Astrocyte (in vitro differentiated cells and primary cell): ENCODE data around the gene BMPR1B. TPM values are rescaled to one million over a fixed set of nuclear protein-coding genes. Genes with fewer than 3 reads are reported as not detected.
A peak's percentile ranks its signal among the peaks of the same experiment; 100 is the strongest.

Experiments
- DNase-seq: peaks from one replicate; pipeline ENCODE4 v3.0.0-alpha.2; 2010; ENCODE audit warnings: low read depth
- FAIRE-seq: peaks from 2 replicates; lab custom pipeline; 2011; peaks lifted over from hg19 to GRCh38; lab: Jason Lieb, UNC
- H2AFZ ChIP-seq: 2 replicates; pipeline ENCODE4 v1.6.0; 2012; ENCODE audit warnings: low read depth, low read length, inconsistent platforms
- H3K27ac ChIP-seq: 2 replicates; pipeline ENCODE4 v1.5.1; 2011; ENCODE audit warnings: low read depth, low read length, inconsistent platforms
- H3K27me3 ChIP-seq: 2 replicates; pipeline ENCODE4 v1.6.0; 2011; ENCODE audit warnings: low read length, inconsistent platforms; ENCODE audit not compliant: insufficient read depth
- H3K36me3 ChIP-seq: 2 replicates; pipeline ENCODE4 v1.5.1; 2011; ENCODE audit warnings: low read length, inconsistent platforms; ENCODE audit not compliant: insufficient read depth
- H3K4me1 ChIP-seq: 2 replicates; pipeline ENCODE4 v1.5.1; 2011; ENCODE audit warnings: low read length, inconsistent platforms; ENCODE audit not compliant: insufficient read depth
- H3K4me2 ChIP-seq: 2 replicates; pipeline ENCODE4 v1.6.0; 2012; ENCODE audit warnings: low read length, inconsistent platforms
- H3K4me3 ChIP-seq: 2 replicates; pipeline ENCODE4 v1.5.1; 2011; ENCODE audit warnings: low read depth, mild to moderate bottlenecking, low read length, inconsistent platforms; ENCODE audit not compliant: insufficient read depth
- H3K79me2 ChIP-seq: 2 replicates; pipeline ENCODE4 v1.6.0; 2012; ENCODE audit warnings: mild to moderate bottlenecking, low read length, inconsistent platforms; ENCODE audit not compliant: insufficient read depth
- H3K9ac ChIP-seq: 2 replicates; pipeline ENCODE4 v1.6.0; 2012; ENCODE audit warnings: mild to moderate bottlenecking, low read length, inconsistent platforms
- H3K9me3 ChIP-seq: 2 replicates; pipeline ENCODE4 v1.5.1; 2012; ENCODE audit warnings: low read depth, mild to moderate bottlenecking, low read length, inconsistent platforms; ENCODE audit not compliant: insufficient read depth
- H4K20me1 ChIP-seq: 2 replicates; pipeline ENCODE4 v1.6.0; 2012; ENCODE audit warnings: low read length, inconsistent platforms; ENCODE audit not compliant: insufficient read depth
- H3K27ac Mint-ChIP-seq: one replicate; pipeline ENCODE4 v1.8.0; 2021; ENCODE audit warnings: mild to moderate bottlenecking, mixed read lengths; ENCODE audit not compliant: unreplicated experiment
- H3K27me3 Mint-ChIP-seq: one replicate; pipeline ENCODE4 v1.8.0; 2021; ENCODE audit warnings: low read depth, mixed read lengths; ENCODE audit not compliant: unreplicated experiment
- H3K36me3 Mint-ChIP-seq: one replicate; pipeline ENCODE4 v1.8.0; 2021; ENCODE audit warnings: low read depth, mixed read lengths; ENCODE audit not compliant: unreplicated experiment
- H3K4me1 Mint-ChIP-seq: one replicate; pipeline ENCODE4 v1.8.0; 2021; ENCODE audit warnings: low read depth, mixed read lengths; ENCODE audit not compliant: unreplicated experiment
- H3K4me3 Mint-ChIP-seq: one replicate; pipeline ENCODE4 v1.8.0; 2021; ENCODE audit warnings: mild to moderate bottlenecking, moderate library complexity, mixed read lengths; ENCODE audit not compliant: unreplicated experiment
- H3K9me3 Mint-ChIP-seq: one replicate; pipeline ENCODE4 v1.8.0; 2021; ENCODE audit warnings: mild to moderate bottlenecking, mixed read lengths; ENCODE audit not compliant: unreplicated experiment
- CTCF ChIP-seq: IDR thresholded peaks from 2 replicates; pipeline ENCODE4 v1.5.1; 2011; ENCODE audit warnings: low read depth, mild to moderate bottlenecking, inconsistent platforms, low read length, moderate library complexity; ENCODE audit not compliant: insufficient read depth
- EZH2 ChIP-seq: IDR thresholded peaks from 2 replicates; pipeline ENCODE4 v1.6.1; 2012; ENCODE audit warnings: mild to moderate bottlenecking, low read length, inconsistent platforms; ENCODE audit not compliant: insufficient read depth
- total RNA-seq: library from RNA; stranded (reverse); gene quantifications from 2 replicates; pipeline ENCODE4 v1.2.1, GENCODE V29; 2021

BMPR1B gene
- total RNA-seq, 1 donor from 2014 or later: 14.1 TPM

GRCh38 chr4:94936854-94937253, 179.1 kb downstream of the BMPR1B start:
- no peak overlapping the region for H3K27ac ChIP-seq
- H3K4me1 ChIP-seq: peaks cover 24% of the 10 kb centered on the region
- H2AFZ ChIP-seq: no peak overlapping the region
- no peaks in the 10 kb centered on the region for H3K27me3 ChIP-seq
- H3K4me3 ChIP-seq: no peak overlapping the region
- H3K9me3 Mint-ChIP-seq: no peaks in the 10 kb centered on the region
- H3K36me3 Mint-ChIP-seq: no peaks in the 10 kb centered on the region
- H4K20me1 ChIP-seq: no peaks in the 10 kb centered on the region
- peak overlapping the region; percentile 7 for H3K27ac Mint-ChIP-seq
- DNase-seq (no peak), FAIRE-seq (no peak)
- H3K4me3 Mint-ChIP-seq: no peak overlapping the region
- H3K9me3 ChIP-seq: no peaks in the 10 kb centered on the region
- H3K27me3 Mint-ChIP-seq: no peaks in the 10 kb centered on the region
- no peak overlapping the region for H3K9ac ChIP-seq
- H3K4me1 Mint-ChIP-seq: peaks cover 29% of the 10 kb centered on the region
- H3K79me2 ChIP-seq: no peaks in the 10 kb centered on the region
- TF ChIP-seq CTCF (no peak), EZH2 (no peak)
- H3K36me3 ChIP-seq: no peaks in the 10 kb centered on the region
- H3K4me2 ChIP-seq: no peak overlapping the region

- H3K4me3 Mint-ChIP-seq: no peak overlapping the region
- no peak for TF ChIP-seq EZH2
- TF ChIP-seq CTCF: no peak
- no peak overlapping the region for H3K27ac ChIP-seq
- H3K36me3 ChIP-seq: no peaks in the 10 kb centered on the region
- H3K4me1 ChIP-seq: peaks cover 8% of the 10 kb centered on the region
- no peak overlapping the region for H3K9ac ChIP-seq
- H2AFZ ChIP-seq: no peak overlapping the region
- no peaks in the 10 kb centered on the region for H3K27me3 Mint-ChIP-seq
- no peak overlapping the region for H3K4me2 ChIP-seq
- no peaks in the 10 kb centered on the region for H3K79me2 ChIP-seq
- peak; percentile 23 for DNase-seq
- FAIRE-seq: no peak
- H3K27me3 ChIP-seq: no peaks in the 10 kb centered on the region
- no peaks in the 10 kb centered on the region for H4K20me1 ChIP-seq
- H3K27ac Mint-ChIP-seq: no peak overlapping the region
- H3K36me3 Mint-ChIP-seq: no peaks in the 10 kb centered on the region
- H3K9me3 ChIP-seq: no peaks in the 10 kb centered on the region
- H3K4me3 ChIP-seq: no peak overlapping the region
- no peaks in the 10 kb centered on the region for H3K9me3 Mint-ChIP-seq
- peaks cover 16% of the 10 kb centered on the region for H3K4me1 Mint-ChIP-seq
Observed at GRCh38 chr4:94939791-94940519, 182.2 kb downstream of the BMPR1B start.

- Histone ChIP-seq H3K4me1 (peaks cover 4% of the 10 kb centered on the region), H4K20me1 (no peaks in the 10 kb centered on the region), H2AFZ (no peak overlapping the region), H3K9ac (no peak overlapping the region), H3K27me3 (no peaks in the 10 kb centered on the region), H3K4me2 (no peak overlapping the region), H3K9me3 (no peaks in the 10 kb centered on the region), H3K4me3 (no peak overlapping the region), H3K36me3 (no peaks in the 10 kb centered on the region), H3K27ac (no peak overlapping the region), H3K79me2 (no peaks in the 10 kb centered on the region)
- Mint-ChIP-seq H3K27me3 (no peaks in the 10 kb centered on the region), H3K4me1 (peaks cover 10% of the 10 kb centered on the region), H3K36me3 (no peaks in the 10 kb centered on the region), H3K4me3 (no peak overlapping the region), H3K27ac (no peak overlapping the region), H3K9me3 (no peaks in the 10 kb centered on the region)
- FAIRE-seq (peak; percentile 37), DNase-seq (no peak)
- TF ChIP-seq EZH2 (no peak), CTCF (no peak)
Observed at GRCh38 chr4:94940520-94940908, 182.8 kb downstream of the BMPR1B start.
